HG03196 (cell line): ENCODE measurements around the gene MALL.
"Not testable (repeated sequence)": the region's sequence is repeated elsewhere in the genome, so short reads cannot be mapped to it uniquely, and the experiment has no call there.

Experiments used
- ATAC-seq: cut with Tn5 transposase; IDR thresholded peaks from one replicate; pipeline ENCODE4 v1.9.1; 2021; ENCODE audit not compliant: unreplicated experiment

MALL gene

DNA sequence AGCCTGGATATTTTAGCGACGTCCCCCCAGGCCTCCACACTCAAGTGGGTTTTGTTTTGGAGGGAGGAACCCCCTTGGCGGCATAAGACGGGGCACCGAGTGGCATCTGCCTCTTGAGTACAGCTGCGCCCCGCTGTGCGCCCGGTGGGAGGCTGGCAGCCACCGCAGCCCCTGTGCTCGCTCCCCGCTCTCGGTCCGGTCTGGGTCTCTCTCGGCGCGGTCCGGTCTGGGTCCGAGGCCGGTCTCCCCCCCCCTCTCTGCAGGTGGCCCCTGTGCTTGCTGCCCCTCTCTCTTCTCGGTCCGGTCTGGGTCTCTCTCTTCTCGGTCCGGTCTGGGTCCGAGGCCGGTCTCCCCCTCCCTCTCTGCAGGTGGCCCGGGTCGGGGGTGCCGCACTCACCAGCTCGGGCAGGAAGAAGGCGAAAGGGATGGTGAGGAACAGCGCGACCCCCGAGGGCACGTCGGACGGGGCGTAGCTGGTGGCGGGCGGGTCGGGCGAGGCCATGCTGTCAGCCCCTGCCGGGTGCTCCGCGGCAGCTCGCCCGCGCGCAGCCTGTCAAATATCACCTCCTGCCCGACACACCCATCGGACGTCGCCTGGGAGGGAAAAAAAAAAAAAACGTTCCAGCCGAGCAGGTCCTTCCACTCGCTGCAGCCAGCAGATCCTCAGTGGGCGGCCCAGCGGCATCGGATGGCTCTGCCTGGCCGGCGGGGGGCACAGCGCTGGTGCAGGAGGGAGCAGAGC, at the start of gene MALL:
Gene MALL (minus strand): TSS at position 532 of the 742 bp plus-strand sequence. CDS start 30 bp downstream, at position 502.
- ATAC-seq = no peak

DNA sequence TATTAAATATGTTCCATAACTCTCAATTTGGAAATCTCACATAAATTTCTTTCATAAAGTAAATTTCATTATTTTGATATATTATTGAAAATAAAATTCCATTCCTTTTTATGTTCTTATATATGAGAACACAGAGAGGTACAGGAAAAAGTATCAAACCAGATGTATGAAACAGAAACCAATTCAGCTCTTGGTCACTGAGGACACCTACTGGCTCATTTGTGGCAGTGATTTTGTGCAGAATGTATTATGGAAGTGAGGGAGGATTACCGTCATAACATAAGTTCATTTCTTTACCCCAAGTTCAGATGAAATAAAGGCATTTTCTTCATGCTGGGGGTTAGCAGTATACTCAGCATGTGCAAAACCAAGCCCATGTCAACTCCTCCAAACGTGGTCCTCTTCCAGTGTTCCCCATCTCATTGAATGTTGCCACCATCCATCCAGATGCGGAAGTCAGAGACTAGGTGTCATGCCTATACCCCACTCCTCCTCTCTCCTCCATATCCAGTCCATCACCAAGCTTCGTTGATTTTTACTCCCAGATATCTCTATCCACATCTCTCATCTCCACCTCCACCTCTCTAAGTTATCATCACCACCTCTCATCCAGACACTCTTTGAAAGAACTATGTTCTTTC, 41.7 kb upstream of the MALL start:
- no peak for ATAC-seq

DNA sequence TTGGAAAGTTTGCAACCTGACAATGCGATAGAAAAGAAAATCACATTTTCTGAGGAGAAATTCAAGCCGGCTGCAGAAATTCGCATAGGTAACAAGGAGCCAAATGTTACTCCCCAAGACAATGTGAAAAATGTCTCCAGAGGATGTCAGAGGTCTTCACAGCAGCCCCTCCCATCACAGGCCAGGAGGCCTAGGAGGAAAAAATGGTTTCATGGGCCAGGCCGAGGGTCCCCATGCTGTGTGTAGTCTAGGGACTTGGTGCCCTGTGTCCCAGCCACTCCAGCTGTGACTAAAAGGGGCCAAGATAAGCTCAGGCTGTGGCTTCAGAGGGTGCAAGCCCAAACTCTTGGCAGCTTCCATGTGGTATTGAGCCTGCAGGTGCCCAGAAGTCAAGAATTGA, 39.2 kb upstream of the MALL start:
- ATAC-seq = not testable (repeated sequence)

DNA sequence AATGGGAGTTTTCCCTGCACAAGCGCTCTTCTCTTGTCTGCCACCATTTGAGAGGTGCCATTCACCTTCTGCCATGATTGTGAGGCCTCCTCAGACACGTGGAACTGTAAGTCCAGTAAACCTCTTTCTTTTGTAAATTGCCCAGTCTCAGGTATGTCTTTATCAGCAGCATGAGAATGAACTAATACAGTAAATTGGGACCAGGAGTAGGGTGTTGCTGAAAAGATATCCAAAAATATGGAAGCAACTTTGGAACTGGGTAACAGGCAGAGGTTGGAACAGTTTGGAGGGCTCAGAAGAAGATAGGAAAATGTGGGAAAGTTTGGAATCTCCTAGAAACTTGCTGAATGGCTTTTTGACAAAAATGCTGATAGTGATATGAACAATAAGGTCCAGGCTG, 38.6 kb upstream of the MALL start:
- not testable (repeated sequence) for ATAC-seq

DNA sequence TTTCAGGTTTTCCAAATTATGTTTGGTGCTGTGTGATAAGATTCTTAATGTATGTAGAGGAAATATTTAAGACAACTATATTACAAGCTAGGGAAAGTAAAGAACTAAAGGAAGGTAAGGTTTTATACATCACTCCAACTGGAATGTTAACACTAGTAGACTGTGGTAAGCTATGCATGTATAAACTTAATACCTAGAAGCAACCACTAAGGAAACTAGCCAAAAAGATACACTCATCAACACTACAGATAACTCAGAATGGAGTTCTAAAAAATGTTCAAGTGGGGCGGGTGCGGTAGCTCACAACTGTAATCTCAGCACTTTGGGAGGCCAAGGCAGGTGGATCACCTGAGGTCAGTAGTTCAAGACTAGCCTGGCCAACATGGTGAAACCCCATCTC, 37.8 kb upstream of the MALL start:
- no peak for ATAC-seq

DNA sequence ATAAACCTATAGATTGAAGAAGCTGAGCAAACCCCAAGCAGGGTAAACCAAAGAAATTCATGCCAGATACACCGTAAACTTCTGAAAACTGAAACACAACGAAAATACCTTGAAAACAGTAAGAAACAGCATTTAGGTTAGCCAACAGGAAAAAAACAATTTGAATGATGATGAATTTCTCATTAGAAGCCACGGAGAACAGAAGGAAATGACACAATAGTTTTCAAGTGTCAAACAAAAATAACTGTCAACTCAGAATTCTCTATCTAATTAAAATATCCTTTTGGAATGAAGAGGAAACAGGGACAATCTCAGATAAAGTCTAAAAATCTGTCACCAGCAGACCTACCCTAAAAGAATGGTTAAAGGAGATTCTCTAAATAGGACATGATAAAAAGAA, 37.3 kb upstream of the MALL start:
- no peak for ATAC-seq

DNA sequence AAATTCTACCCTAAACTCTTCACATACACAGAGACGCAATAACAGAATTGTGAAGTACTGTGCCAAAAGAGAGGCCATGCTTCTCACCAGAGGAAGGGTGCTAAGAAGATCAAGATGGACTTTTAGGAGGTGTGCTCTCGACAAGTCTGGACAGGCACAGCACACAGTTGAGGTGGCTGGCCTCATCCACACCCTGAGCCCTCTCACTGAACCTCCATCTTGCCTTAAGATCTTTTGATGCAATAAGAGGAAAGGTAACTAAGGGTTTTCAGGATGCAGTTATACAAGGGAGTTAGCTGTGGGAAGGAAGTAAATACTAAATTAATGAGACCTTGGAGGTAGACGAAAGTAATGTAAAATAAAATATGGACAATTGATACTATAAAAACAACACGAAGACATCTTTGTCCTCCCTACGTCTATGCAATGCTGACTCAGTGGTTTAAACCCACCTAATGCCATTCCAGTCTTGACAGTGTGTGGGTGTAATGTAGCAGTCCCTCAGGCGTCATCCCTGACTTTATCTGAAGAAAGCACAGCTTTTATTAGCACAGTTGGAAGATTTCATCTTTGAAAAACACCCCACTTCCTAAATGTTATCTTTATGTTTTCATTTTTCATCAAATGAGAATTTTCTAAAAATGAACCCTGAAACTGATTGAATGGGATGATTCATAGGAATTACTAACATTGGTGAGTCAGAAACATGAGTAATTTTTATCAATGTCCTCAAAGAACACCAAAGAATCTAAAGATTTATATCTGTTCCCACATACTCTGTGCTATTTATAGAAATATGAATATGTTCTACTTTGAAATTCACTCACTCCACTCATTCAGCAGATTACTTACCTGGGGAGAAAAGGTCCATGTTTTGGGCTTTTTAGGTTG, 34.0 kb upstream of the MALL start:
- ATAC-seq = no peak

DNA sequence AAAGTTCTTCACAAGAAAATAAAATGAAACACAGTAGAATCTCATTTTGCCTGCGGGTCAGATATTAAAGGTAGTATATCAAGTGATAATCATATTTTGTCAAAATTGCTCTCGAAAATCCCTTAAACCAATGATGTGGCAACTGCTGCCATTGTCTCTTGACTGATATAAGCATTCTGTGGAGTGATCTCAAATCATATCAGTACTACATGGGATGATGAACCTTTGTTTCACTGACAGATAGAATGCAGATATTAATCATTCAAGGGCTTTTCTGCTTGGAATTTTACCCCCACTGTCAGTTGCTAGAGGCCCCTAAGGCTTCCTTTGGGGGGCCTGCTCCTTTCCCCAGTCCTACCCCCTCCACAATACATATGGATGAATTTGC, 31.3 kb upstream of the MALL start:
- no peak for ATAC-seq

DNA sequence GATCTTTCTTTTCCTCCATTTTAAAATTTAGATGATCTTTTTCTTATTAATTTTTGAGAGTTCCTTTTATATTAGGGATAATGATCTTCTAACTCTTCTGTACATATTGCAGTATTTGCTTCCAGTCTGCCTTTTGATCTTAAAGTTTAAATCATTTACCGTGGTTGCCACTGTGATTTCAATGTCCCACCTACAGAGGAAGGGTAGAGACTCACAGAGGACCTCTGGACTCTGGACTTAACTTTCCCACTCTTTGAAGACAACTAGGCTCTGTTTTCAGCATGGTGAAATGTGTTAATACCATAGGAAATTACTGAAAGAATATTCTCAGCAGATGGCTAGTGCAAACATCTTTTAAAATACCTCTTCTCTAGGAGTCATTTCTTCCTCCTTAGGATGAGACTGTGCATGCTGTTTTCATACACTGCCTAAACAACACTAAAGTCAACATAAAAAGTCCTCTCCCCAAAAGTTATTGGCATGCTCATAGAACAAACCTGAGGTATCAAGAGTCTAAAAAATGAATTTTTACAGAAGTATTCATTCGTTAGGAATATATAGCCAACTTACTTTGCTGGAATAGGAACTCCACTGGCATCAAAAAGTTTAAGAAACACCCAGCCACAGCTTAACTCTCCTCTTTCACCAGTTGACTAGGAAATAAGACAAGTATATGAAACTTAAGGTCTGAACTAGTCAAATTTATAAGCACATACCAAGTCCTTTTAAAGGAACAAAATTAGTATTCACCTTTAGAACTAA, 30.7 kb upstream of the MALL start:
- no peak for ATAC-seq

DNA sequence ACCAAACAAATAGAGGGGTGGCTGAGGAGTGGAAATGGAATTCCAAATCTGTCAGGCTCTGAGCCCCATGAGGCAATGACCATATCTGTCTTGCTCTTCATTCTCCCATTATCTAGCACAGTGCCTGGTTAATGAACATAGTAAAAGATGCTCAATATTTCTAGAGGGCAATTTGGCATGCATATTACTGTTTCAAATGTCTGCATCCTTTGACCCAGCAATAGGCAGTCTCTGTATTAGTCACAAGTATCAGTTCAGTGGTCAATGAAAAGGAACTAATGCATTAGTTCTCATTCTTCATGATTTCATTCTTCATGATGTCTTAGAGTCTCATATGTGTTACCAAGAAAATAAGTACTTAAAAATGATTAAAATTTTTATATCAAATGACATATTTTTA, 28.4 kb upstream of the MALL start:
- ATAC-seq = no peak

DNA sequence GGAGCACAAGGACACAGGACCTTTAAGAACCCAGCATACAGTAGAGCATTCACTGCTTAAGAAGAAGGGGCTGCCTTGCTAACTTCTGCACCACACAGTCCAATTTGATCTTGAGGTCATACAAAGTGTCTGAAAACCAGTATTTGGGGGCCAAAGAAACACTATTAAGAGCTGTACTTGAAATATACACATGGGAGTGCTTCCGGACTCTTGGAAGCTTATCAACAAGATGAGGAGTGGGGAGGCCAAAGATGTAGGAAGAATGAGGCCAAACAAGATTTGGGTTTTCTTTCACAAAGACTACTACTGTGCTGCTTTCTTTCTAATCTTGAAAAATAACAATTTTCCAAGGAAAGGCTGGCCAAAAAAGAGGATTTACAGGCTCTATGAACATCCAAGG, 24.8 kb upstream of the MALL start:
- ATAC-seq = no peak

DNA sequence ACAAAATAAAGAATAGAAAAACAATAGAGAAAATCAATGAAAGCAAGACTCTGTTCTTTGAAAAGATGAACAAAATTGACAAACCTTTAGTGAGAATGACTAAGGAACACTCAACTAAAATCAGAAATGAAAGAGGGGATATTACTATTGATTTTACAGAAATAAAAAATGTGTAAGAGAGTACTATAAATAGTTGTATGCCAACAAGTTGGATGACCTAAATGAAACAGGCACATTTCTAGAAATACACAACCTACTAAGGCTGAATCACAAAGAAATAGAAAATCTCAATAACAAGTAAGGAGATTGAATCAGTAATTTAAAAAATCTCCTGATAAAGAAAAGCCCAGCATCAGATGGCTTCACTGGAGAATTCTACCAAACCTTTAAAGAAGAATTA, 18.4 kb upstream of the MALL start:
- ATAC-seq = no peak

DNA sequence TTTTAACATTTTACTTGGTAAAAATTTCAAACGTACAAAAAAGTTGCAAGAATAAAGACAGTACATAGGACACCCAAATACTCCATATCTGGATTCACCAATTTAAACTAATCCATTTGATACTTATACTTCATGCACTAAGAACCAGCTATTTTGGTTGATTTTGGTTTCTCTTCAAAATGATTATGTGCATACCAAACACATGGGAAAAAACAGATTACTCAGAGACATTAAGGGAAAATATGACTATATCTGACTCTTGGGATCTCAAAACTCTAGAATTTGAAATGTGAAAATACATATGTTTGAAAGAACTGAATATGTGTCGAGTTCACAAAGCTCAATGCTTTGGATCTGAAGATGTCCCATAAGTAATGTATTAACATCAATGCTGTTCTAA, 15.5 kb upstream of the MALL start:
- no peak for ATAC-seq

DNA sequence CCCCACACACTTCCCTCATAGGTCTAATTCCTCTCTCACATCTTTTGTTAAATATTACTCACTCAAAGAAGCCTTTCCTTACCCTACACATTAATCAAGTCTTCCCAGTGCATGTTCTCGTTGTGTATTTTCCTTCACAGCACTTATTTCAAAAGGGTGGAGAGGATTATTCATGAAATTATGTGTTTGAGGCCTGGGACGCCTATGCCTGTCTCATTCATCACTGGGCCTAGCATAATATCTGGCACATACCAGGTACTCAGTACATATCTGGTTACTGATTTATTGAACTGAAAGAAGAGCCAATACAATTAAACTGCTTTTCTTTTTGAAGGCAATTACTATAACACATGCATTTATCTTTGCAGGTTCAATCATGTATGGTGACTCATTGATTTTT, 15.1 kb upstream of the MALL start:
- no peak for ATAC-seq

DNA sequence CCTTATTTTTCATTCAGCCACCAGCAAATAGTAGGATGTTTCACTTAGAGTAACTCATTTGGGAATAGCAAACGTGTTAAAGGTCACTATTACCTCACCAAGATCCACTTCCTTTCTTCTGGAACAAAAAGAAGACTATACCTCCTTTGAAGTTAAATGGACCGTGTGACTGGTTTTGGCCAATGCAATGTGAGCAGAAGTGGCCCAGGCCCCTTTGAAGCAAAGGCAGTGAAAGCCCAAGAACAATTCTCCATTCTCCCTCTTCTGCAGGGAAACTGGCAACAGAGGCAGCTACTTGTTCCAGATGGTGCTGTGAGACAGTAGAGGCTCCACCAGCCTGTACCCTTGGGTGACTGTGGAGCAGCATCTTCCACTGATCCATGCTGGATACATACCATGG, 11.3 kb upstream of the MALL start:
- ATAC-seq = no peak

DNA sequence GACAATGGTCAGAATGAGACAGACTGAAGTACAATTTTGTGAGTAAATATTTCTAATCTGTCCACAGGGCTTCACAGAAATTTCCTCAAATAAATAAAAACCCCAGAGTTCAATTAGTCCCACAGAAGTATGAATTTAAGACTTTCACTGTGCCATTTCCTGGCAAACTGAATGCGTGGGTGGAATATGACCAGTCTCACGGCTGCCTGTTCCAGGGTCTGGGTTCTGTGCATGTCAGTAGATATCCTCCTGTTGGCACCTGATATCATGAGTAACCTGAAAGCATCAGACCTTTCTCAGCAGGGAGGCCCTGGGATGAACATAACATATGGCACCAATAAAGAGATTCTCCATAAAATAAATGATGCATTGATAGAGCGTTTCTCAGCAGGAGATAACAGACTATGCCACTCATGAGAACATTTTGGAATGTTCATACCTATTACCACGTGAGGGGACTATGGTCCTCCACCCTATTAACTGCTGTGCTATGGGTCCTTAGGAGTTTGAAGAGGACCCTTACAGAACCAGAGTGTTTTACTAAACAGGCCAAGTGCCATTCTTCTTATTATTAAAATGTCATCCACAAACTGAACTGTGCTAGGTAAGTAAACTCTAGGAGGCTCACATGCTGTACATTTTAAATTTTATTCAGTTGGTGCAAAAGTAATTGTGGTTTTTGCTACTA, 10.6 kb upstream of the MALL start:
- no peak for ATAC-seq

DNA sequence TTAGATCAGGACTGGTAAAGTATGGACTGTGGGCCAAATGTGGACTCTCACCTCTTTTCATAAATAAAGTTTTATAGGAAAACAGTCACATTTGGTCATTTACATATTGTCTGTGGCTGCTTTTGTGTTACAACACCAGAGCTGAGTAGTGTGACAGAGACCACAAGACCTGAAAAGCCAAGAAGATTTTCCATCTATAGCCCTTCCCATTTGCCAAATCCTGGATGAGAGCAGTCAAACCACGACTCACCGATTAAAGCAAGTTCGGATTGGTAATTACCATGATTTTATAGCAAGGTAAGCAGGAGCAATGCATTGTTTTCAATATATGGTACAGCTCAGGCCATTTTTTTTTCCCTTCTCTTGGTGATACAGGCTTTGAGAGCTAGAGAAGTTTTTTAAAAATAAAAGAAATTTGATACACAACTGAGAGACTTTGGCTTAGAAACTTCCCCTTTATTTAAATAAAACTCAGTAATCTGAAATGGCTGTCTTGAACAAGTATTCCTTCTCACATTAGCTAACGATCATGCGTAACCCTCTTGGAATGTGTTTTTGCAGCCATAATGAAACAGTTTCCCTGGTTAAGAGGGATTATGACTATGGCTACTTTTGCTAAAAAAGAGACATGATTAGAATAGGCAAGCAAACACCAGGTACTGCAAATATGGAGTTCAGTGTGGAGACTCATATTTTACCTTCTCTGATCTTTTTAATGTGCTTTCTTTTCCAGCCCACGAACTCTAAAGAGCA, 9.5 kb upstream of the MALL start:
- no peak for ATAC-seq

DNA sequence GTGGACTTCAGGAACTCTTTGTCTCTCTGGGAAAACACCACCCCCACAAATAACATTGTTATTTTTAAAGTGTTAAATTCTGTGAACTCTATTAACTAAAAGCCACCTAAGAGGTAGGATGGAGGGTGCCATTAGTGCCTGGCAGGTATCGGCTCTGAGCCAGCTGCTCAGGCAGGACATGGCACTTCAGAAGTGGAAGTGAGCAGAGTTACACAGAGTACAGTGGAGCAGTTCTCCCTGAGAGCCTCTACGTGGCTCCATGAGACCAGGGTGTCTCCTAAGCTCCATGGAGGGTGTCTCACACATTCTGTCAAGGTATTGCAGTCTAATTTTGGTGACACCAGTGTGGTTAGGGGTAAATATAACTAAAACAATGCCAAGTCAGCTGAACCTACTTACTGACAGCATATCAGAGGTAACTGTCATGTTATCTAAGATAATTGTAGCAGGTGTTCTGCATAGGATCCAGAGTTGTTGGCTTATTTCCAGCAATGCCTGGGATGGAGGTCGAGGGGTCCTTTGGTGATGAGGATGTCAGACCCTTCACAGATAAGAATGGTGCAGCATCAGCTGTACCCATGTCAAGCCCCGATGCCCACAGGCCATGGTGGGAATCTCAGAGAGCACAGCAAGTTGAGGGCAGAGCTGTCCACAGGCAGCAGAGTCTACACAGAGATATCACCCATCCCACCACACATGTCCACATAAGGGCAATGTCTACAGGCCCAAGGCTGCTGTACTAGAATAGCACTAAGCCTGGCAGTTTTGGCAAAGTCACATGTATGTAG, 8.6 kb upstream of the MALL start:
- ATAC-seq = no peak

DNA sequence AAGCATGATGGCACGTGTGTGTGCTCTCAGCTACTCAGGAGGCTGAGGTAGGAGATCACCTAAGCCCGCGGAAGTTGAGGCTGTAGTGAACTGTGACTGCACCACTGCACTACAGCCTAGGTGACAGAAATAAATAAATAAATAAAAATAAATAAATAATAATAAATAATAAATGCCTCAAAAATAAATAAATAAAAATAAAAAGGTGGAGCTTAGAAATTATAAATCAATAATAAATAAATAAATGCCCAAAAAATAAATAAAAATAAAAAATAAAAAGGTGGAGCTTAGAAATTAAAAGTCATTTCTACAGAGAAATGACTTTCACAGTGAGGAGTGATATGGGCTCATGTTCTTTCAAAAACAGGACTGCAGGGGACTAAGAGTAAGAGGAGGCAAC, 6.0 kb upstream of the MALL start:
- no peak for ATAC-seq
